HG02571 (cell line): ENCODE data around the gene GGT5.
"Not testable (repeated sequence)": the region's sequence is repeated elsewhere in the genome, so short reads cannot be mapped to it uniquely, and the experiment has no call there.

Experiments
- ATAC-seq: cut with Tn5 transposase; IDR thresholded peaks from one replicate; pipeline ENCODE4 v1.9.1; 2021; ENCODE audit warnings: mild to moderate bottlenecking, moderate library complexity; ENCODE audit not compliant: unreplicated experiment

GGT5 gene

DNA sequence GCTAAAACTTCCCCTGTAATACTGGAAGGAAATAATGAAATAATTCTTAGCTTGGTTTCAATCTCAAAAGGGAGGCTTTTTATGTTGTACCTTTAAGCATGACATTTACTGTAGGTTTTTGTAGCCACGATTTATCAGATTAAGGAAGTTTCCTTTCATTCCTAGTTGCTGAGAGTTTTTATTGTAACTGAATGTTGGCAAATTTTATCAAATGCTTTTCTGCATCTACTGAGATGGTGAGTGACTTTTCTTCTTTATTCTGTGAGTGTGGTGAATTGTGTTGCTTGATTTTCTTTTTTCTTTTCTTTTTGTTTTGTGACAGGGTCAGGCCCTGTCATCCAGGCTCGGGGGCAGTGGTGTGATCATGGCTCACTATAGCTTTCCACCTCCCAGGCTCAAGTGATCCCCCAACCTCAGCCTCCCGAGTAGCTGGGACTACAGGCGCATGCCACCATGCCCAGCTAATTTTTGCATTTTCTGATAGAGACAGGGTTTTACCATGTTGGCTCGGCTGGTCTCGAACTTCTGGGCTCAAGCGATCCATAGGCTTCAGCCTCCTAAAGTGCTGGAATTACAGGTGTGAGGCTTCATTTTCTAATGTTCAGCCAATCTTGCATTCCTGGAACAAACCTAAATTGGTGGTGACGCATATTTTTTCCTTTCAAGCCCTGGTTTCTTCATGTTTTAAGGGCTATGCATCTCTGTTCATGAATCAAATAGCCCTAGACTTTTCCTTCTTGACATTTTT lies 37.4 kb downstream of the GGT5 start:
- ATAC-seq = no peak

DNA sequence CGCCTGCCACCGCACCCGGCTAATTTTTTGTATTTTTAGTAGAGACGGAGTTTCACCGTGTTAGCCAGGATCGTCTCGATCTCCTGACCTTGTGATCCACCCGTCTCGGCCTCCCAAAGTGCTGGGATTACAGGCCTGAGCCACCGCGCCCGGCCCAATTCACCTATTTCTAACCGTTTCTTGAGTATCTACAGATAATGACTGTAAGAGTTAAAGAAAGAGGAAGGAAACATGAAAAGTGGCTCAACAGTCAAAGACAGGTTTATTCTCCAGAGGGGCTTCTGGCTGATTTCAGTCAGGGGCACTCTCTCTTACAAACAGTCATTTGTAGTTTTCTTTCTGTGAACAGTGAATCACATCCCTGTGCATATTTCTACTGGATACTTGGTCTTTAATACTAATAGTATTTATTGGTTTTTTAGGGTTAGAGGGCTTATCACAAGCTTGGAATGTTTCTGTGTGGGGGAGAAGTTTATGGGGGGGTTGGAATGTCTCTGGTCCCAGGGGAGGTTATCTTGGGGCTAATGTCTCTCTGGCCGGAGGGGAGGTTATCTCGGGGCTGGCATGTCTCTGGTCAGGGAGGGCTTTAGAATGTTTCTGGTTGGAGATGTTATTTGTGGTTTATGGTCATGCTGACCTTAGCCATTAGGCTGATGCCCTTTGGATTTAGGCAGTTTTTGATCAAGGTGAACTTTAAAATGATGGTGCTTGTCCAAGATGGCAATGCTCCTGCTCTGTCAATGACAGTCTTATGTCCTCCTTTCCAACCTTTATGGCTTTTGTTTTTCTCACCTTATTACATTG lies 38.2 kb downstream of the GGT5 start:
- ATAC-seq = not testable (repeated sequence)

DNA sequence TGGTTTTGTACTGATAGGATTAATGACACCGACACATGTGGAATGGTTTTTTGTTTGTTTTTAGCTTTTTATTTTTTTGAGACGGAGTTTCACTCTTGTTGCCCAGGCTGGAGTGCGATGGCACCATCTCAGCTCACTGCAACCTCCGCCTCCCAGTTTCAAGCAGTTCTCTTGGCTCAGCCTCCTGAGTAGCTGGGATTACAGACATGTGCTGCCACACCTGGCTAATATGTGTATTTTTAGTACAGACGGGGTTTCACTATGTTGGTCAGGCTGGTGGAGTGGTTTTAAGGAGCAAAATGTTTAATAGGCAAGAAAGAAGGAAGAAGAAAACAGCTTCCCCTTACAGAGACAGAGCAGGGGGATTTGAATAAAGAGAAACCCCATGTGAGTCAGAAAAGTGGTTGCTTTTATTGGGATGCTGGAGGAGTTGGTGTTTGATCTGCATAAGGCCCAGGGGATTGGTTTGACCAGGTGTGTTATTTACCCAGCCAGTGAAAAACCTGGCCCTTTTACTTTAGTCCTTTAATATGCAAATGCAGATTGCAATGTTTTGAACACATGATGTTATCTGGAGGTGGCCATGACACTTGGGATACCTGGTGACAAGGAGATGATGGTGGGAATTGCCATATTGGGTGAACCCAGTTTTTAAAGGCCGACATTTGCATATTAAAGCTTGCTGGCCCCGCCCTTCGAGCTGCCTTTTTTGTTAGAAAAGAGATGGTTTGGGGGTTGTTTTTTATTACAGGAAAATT lies 39.3 kb downstream of the GGT5 start:
- ATAC-seq = no peak

DNA sequence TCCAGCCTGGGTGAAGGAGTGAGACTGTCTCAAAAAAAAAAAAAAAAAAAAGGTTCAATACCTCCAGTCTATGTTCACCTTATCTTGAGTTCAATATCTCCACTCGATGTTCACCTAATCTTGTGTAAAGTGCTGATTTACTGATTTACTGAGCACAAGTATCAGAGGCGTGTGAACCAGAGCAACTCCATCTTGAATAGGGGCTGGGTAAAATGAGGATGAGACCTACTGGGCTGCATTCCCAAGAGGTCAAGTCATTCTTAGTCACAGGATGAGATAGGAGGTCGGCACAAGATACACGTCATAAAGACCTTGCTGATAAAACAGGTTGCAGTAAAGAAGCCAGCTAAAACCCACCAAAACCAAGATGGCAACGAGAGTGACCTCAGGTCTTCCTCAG lies 41.0 kb downstream of the GGT5 start:
- not testable (repeated sequence) for ATAC-seq

DNA sequence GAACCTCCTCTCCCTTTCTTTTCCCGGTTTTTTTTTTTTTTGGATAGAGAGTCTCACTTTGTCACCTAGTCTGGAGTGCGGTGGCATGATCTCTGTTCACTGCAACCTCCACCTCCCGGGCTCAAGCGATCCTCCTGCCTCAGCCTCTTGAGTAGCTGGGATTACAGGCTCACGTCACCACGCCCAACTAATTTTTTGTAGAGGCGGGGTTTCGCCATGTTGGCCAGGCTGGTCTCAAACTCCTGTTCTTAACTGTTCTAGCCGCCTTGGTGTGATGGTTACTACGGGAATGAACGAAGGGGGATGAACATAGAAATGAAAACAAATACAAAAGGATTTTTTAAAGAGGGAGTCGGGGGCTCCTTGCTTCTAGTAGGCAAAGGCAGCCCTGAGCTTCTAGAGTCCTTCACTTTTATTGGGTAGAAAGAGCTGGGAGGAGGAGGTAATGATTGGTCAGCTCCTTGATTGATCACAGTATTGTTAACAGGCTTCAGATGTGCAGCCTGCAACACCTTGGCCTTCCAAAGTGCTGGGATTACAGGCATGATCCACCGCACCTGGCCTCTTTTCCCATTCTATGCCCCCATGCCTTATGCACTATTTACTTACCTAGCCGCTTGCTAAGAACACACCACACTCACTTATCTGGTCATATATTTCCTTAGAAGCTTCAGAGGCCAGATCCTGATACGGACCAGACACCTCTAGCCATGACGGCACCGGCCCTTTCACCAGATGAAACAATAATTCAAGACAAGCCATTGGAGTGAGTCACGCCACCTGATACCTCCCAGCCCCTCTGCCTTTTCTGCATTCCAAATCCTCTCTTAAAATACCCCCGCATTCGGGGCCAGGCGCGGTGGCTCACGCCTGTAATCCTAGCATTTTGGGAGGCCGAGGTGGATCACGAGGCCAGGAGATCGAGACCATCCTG lies 42.9 kb downstream of the GGT5 start:
- no peak for ATAC-seq

DNA sequence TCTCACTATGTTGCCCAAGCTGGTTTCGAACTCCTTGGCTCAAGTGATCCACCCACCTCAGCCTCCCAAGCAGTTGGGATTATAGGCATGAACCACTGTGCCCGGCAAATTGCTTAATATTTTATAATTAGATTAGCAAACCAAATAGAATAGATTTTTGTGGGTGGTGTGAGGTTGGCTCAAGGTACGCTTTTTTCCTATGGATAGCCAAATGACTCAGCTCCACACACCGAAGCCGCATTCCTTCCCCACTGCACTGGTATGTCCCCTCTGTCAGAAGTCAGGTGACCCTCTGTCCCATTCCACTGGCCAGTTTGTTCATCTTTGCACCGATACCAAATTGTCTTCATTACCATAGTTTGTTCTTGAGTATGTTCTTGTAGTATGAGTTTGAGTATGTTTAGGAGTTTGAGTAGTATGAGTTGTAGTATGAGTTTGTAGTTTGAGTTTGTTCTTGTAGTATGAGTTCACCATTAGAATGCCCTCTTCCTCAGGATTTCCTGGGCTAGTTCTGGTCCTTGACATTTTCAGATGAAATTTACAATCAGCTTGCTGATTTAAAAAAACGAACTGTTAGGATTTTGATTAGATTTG lies 44.2 kb downstream of the GGT5 start:
- ATAC-seq = no peak

DNA sequence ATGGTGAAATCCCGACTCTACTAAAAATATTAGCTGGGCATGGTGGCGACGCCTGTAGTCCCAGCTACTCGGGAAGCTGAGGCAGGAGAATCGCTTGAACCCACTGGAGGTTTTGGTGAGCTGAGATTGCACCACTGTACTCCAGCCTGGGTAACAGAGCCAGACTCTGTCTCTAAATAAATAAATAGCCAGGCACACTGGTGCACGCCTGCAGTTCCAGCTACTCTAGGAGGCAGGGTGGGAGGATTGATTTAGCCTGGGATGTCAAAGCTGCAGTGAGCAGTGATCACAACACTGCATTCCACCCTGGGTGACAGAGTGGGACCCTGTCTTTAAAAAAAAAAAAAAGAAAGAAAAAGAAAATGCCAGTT lies 46.2 kb downstream of the GGT5 start:
- no peak for ATAC-seq

DNA sequence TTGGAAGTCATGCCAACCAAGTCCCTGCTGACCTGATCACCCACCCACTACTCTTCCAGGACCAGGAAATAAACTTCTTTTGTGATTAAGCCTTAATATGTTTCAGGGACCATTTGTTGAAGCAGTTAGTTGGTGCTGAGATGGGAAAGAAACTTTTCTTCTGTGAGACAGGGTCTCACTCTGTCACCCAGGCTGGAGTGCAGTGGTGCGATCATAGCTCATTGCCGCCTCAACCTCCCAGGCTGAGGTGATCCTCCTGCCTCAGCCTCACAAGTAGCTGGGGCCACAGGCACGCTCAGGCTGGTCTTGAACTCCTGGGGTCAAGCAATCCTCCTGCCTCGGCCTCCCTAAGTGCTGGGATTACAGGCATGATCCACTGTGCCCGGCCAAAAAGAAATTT lies 53.0 kb downstream of the GGT5 start:
- no peak for ATAC-seq

DNA sequence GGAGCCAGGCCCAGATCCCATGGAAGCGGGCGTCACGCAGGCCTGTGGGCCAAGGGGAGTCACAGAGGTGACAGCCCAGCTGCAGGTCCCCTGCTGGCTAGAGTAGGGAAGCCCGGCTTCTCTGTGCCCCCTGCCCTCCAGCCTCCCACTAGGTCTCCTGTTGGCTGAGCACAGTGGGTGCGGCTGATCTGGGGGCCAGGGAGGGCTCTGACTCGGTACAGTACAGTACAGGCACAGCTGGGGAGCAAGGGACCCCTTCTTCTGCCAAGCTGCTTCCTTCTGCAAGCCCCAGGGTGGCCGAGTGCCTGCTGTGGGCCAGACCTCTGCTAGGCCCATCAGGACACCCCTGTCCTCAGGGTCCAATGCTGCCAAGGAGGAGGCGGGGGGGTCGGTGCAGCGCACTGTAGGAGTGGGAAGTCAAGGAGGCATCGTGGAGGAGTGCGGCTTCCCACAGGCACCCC lies 53.5 kb downstream of the GGT5 start:
- no peak for ATAC-seq

DNA sequence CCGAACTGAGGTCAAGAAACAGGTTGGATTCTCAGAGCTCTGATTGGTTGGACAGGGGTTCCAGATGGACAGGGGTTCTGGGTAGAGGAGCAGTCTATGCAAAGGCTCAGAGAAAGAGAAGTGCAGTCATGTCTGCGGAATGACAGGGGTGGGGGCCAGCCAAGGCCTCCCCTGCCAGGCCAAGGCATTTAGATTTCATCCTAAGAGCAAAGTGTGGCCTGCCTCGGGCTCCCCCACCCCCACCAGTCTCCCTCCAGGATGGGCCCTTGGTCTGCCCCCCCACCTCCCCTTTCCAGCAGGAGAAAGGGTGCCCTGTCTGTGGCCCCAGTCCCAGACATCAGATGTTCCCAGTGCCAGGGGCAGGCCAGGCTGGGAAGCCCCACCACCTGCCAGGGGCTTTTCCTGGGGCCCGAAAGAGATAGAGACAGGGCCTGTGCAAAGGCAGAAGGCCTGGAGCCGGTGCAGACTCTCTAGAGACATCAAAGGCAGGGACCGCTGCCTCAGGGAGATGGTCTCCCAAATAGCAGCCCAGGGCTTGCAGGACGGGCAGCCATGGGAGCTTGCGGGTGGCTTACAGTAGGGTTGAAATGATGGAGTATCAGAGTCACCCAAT lies 54.2 kb downstream of the GGT5 start:
- ATAC-seq = no peak

DNA sequence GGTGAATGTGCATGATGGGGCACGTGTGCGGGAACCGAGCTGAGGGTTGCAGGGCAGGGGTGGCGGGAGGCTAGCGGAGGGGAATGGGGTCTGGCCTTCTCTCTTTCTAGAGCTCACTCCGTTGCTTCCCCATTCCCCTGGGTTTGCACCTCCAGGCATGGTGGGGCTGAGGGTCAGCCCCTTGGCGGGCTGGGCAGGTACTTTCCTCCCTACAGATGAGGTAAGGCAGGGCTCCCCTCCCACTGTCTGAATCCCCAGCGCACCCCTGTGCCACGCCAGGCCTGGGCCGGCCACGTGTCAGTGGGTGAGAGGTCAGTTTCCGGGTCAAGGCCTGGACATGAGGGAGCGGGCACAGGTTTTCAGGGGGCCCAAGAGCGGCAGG lies 54.7 kb downstream of the GGT5 start:
- no peak for ATAC-seq

DNA sequence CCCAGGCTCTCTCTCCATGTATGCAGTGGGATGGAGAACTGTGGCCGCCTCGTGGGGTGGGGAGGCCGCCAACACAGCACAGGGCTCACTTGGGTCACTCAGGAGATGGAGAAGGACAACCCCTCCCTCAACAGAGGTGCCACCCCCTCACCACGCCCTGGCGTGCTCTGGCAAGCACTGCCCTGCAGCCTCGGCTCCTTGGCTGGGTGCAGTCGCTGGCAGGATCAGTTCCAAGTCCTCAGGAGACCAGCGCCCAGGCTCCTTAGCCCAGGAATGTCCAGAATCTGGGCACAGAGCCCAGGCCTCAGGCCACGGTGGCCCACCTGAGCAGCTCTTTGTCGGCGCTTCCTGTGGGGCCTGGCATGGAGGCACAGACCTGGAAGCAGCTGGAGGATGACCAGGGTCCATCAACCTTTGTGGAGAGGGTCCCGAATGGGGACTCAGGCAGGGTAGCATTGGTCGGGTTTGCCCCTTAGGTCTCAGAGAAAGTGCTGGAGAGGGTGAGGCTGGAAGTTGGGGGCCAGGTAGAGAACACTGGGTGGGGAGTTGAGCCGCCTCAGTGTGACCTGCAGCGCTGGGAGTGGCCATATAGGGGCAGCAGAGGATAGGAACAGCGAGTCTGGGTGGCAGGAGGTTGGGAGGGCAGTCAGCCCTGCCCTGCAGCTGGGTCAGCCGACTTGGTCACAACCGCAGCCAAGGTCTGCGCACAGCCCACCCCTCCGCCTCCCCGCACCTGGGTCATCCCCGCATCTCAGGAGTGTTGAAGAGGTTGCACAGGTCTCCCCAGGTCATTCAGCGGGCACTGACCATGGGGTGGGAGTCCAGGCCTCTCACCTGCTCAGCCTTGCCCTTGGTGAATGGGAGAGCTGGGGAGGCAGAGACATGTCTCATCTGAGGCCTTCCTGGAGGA lies 55.4 kb downstream of the GGT5 start:
- ATAC-seq = no peak

DNA sequence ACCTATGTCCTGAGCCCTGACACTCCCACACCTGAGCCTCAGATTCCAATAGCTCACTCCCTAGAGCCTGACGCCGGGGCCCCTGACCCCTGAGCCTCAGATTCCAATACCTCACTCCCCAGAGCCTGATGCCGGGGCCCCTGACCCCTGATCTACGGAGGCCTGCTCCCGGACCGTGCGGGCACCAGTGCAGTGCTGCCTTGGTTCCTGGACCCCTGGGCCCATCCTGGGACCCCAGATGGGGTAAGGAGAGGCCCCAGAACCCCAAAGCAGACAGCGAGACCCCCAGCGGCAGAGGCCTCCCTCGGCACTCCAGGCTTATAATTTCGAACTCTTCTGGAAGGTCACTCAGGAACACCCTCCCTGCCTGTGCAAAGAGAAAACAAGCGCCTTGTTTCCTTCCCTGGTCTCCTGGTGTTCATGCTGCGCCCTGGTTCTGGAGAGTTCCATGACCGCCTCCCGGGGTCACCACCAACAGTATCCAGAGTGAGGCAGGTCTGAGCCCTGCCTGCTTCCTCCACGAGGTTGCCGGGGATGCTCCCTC lies 56.1 kb downstream of the GGT5 start:
- ATAC-seq = no peak

DNA sequence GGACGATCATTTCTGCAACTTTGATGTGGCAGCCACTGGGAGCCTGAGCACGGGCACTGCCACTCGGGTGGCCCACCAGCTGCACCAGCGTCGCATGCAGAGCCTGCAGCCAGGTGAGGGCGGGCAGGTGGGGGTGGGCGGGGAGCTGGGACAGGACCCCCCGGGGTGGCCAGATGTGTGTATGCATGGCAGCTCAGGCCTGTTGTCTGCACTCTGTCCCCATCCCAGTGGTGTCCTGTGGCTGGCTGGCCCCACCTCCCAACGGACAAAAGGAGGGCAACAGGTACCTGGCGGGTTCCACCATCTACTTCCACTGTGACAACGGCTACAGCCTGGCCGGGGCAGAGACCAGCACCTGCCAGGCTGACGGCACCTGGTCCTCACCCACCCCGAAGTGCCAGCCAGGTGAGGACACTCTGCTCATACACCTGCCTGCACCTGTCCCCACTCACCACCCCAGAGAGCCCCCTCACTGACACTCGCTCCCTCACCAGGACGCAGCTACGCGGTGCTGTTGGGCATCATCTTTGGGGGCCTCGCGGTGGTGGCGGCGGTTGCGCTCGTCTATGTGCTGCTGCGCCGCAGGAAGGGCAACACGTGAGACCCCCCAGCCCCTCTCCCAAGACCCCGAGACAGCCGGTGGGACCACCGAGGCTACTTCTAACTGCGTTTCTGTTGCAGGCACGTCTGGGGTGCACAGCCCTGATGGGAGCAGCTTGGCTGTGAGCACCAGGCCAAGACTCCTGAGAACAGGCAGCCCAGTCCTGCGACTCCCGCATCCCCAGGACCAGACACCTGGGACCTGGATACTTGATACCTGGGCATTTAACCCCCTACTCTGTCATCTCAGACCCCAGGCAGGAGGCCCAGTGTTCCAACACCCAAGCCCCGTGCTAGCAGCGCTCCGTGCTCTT lies 56.9 kb downstream of the GGT5 start:
- ATAC-seq = no peak

DNA sequence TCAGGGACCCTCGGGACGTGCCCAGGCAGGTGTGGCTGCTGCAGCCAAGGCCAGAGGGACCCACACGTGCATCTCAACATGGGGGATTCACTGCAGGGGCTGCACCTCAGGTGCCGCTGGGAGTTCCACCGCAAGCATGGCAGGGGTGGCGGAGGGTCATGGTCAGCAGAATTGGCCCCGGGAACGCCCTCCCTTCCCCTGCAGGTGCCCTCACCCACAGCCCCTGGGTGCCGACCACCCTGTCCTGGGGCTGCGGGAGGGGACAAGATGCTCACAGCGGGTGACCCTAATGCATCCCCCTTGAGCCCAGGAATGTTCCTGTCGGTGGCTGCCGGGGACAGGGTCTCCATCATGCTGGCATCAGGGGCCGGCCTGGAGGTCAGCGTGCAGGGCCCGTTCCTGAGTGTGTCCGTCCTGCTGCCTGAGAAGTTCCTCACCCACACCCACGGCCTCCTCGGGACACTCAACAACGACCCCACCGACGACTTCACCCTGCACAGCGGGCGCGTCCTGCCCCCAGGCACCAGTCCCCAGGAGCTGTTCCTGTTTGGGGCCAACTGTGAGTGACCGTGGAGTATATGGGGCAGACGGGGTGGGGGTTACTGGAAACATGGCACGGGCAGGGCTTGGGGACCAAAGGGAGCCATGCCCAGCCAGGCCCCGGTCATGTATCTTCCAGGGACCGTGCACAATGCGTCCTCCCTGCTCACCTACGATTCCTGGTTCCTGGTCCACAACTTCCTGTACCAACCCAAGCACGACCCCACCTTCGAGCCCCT lies 57.8 kb downstream of the GGT5 start:
- no peak for ATAC-seq

DNA sequence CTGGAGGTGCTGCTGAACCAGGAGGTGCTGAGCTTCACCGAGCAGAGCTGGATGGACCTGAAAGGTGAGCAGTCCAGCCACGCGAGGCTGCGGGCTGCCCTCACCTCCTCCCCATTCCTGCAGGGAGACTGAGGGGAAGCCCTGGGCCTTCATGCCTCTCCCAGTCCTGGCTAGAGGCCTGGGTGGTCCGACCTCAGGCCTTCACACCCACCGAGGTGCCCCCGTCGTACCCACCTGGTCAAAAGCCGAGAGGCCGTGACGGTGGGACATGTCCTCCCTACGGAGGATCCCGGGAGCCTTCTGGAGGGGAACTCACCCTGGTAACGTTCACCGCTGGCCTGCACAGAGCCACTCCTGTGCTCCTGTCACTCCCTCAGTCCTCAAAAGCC lies 58.5 kb downstream of the GGT5 start:
- ATAC-seq = no peak
